ENCODE measurements around the gene MYBPC1.

DNA sequence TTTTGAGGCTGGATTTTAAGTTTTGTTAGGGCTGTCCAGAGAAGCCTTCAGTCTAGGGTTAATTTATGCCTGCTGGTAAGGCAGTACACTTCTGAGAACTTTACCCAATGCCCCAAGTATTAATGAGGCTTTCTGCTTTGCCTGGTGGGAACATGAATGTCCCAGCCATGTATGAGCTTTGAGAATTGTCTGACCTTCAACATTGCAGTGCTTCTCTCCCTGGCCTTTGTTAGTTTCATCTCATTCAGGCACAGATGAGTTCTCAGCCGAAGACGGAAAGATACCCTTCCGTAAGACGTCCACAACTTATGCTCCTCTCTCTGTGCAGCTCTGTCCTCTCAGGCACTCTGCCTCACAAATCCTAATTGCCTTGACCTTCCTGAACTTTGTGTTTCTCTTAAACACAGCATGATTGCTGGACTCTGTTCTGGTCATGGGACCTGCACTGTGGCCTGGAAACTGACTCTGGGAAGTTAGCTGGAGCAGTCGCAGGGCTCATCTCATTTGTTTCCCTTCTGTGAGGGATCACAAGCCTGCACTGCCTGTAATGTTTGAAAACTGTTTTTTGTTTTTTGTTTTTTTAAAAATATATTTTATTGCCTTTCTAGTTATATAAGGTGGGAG lies 118.4 kb downstream of the MYBPC1 start:
- TF ChIP-seq CTCF (conservative IDR thresholded peaks at IDR 0.05; ENCODE audit: low read length), result no peak
- no peak for TF ChIP-seq EZH2phosphoT487 (IDR thresholded peaks at IDR 0.05; ENCODE audit: borderline replicate concordance)
